ENCODE data around the gene NTSR1. TPM values are rescaled to one million over a fixed set of nuclear protein-coding genes. Genes with fewer than 3 reads are reported as not detected.

Gene NTSR1
- total and polyA plus RNA-seq, 2 of the 13 experiments (the other 11 are each of a cell fraction or from before 2014, with no cell fraction given): 0.09 to 0.12 TPM

DNA sequence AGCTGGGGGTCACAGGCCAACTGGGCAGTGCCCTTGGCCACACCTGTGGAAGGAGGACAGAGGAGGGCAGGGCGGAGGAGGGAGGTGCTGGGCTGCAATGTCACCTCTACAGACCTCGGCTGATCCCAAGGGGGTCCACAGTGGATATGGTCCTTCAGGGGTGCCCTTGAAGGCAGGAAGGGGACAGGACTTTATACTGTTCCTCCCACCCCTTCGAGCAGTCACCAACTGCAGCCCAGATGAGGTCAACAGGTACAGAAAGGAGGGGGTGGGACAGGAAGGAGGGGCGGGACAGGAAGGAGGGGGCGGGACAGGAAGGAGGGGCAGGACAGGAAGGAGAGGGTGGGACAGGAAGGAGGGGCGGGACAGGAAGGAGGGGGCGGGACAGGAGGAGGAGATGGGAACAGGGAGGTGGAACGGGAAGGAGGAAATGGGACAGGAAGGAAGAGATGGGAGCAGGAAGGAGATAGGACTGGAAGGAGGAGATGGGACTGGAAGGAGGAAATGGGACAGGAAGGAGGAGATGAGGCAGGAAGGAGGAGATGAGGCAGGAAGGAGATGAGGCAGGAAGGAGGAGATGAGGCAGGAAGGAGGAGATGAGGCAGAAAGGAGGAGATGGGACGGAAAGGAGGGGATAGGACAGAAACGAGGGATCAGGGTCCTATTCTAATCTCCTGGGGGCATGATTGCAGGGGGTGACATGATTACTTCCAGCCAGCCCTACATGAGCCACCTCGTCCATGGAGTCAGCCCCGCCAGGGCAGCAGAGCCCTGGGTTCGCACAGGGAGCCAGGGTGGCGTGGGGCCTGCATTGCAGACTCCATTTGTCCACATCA lies 68.3 kb downstream of the NTSR1 start (continued):
- TF ChIP-seq PAXIP1 (CRISPR knock-in tag; conservative IDR thresholded peaks at IDR 0.05): no peak
- no peak for TF ChIP-seq ZKSCAN8 (CRISPR knock-in tag; IDR thresholded peaks at IDR 0.05; ENCODE audit: borderline replicate concordance)
- no peak for TF ChIP-seq AGO2 (optimal IDR thresholded peaks at IDR 0.05; ENCODE audit: low read depth, low read length)
- no peak for TF ChIP-seq ZNF550 (CRISPR knock-in tag; IDR thresholded peaks at IDR 0.05; ENCODE audit: borderline replicate concordance)
- no peak for TF ChIP-seq ZNF24 (IDR thresholded peaks at IDR 0.05)
- no peak for TF ChIP-seq MAF1 (CRISPR knock-in tag; IDR thresholded peaks at IDR 0.05; ENCODE audit: borderline replicate concordance)
- TF ChIP-seq ZNF646 (CRISPR knock-in tag; IDR thresholded peaks at IDR 0.05): no peak
- TF ChIP-seq ZNF451 (CRISPR knock-in tag; IDR thresholded peaks at IDR 0.05): 0 out of 2 replicates have a peak, but pooled peaks have one; percentile 18
- TF ChIP-seq CEBPZ (IDR thresholded peaks at IDR 0.05; ENCODE audit: low read length): no peak
- no peak for TF ChIP-seq ZNF431 (CRISPR knock-in tag; IDR thresholded peaks at IDR 0.05; ENCODE audit: borderline replicate concordance, low read depth)
- TF ChIP-seq REXO4 (CRISPR knock-in tag; IDR thresholded peaks at IDR 0.05; ENCODE audit: borderline replicate concordance): no peak
- no peak for TF ChIP-seq ZNF737 (CRISPR knock-in tag; IDR thresholded peaks at IDR 0.05; ENCODE audit: borderline replicate concordance)
- no peak for TF ChIP-seq ZFYVE20 (CRISPR knock-in tag; IDR thresholded peaks at IDR 0.05; ENCODE audit: borderline replicate concordance, low read depth)
- no peak for TF ChIP-seq WIZ (CRISPR knock-in tag; IDR thresholded peaks at IDR 0.05)
